Putamen (tissue), 1 donor: ENCODE measurements around the gene JUP.

Experiments
- DNase-seq: peaks from one replicate; pipeline ENCODE4 v3.0.0-alpha.2; 2016; ENCODE audit warnings: low spot score

JUP gene

GRCh38 chr17:41723801-41724475 lies 62.6 kb downstream of the JUP start:
- DNase-seq = no peak

- no peak for DNase-seq
These were observed 64.3 kb downstream of the JUP start for GRCh38 chr17:41722231-41722630.

- DNase-seq = peak; percentile 49
These were observed 68.2 kb downstream of the JUP start for GRCh38 chr17:41718287-41718645.

GRCh38 chr17:41717408-41718286 lies 68.9 kb downstream of the JUP start:
- no peak for DNase-seq

GRCh38 chr17:41711669-41712400 lies 74.7 kb downstream of the JUP start, which contains the start of gene GAST:
Gene GAST, plus strand, starts transcription at chr17:41712331. Its CDS starts 3,106 bp downstream, at chr17:41715437.
- no peak for DNase-seq

- peak; percentile 67 for DNase-seq
These were observed 75.9 kb downstream of the JUP start for GRCh38 chr17:41710472-41711090.

- no peak for DNase-seq
These were observed 78.5 kb downstream of the JUP start for GRCh38 chr17:41707803-41708669.

- DNase-seq = no peak
These were observed 81.1 kb downstream of the JUP start for GRCh38 chr17:41705271-41705991.
